ENCODE data around the gene MGAT3. TPM values are rescaled to one million over a fixed set of nuclear protein-coding genes. Genes with fewer than 3 reads are reported as not detected.
A peak's percentile ranks its signal among the peaks of the same experiment; 100 is the strongest.

The MGAT3 gene
- total RNA-seq, 1 experiment from 2014 or later, result 0.20 TPM

DNA sequence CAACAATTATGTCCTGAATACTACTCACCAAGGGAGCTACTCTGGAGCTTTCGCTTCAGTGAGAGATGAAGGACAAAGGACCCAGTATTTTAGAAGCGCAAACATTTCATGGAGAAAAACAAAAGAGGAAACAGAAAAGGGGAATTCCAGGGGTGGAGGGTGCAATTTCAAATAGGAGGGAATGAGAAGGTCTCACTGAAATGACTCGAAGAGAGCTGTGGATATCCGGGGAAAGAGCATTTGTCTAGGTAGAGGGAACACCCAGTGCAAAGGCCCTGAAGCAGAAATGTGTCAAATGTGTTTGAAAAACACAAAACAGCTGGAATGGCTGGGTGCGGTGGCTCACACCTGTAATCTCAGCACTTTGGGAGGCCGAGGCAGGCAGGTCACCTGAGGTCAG, 73.3 kb downstream of the MGAT3 start:
- TF ChIP-seq EGR1 (IDR thresholded peaks at IDR 0.05; ENCODE audit: low read depth), result no peak
- TF ChIP-seq YY1 (IDR thresholded peaks at IDR 0.05; ENCODE audit: extremely low read depth, insufficient replicate concordance, low read depth, low read length), result no peak
- TF ChIP-seq, protein P1, sequence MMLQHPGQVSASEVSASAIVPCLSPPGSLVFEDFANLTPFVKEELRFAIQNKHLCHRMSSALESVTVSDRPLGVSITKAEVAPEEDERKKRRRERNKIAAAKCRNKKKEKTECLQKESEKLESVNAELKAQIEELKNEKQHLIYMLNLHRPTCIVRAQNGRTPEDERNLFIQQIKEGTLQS (IDR thresholded peaks at IDR 0.05), result no peak
- no peak for TF ChIP-seq ZFX (IDR thresholded peaks at IDR 0.05)
- TF ChIP-seq TCF7L2 (IDR thresholded peaks at IDR 0.05; ENCODE audit: borderline replicate concordance, extremely low read depth, insufficient read depth, insufficient read length), result no peak
- TF ChIP-seq JUND (IDR thresholded peaks at IDR 0.05), result no peak
- TF ChIP-seq CBX3 (IDR thresholded peaks at IDR 0.05; ENCODE audit: low read depth), result no peak
- TF ChIP-seq ZNF274 (IDR thresholded peaks at IDR 0.05; ENCODE audit: low read depth, low read length), result no peak
- TF ChIP-seq, protein P2, sequence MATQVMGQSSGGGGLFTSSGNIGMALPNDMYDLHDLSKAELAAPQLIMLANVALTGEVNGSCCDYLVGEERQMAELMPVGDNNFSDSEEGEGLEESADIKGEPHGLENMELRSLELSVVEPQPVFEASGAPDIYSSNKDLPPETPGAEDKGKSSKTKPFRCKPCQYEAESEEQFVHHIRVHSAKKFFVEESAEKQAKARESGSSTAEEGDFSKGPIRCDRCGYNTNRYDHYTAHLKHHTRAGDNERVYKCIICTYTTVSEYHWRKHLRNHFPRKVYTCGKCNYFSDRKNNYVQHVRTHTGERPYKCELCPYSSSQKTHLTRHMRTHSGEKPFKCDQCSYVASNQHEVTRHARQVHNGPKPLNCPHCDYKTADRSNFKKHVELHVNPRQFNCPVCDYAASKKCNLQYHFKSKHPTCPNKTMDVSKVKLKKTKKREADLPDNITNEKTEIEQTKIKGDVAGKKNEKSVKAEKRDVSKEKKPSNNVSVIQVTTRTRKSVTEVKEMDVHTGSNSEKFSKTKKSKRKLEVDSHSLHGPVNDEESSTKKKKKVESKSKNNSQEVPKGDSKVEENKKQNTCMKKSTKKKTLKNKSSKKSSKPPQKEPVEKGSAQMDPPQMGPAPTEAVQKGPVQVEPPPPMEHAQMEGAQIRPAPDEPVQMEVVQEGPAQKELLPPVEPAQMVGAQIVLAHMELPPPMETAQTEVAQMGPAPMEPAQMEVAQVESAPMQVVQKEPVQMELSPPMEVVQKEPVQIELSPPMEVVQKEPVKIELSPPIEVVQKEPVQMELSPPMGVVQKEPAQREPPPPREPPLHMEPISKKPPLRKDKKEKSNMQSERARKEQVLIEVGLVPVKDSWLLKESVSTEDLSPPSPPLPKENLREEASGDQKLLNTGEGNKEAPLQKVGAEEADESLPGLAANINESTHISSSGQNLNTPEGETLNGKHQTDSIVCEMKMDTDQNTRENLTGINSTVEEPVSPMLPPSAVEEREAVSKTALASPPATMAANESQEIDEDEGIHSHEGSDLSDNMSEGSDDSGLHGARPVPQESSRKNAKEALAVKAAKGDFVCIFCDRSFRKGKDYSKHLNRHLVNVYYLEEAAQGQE (IDR thresholded peaks at IDR 0.05; ENCODE audit: low read depth), result no peak
- no peak for TF ChIP-seq FOSL1 (IDR thresholded peaks at IDR 0.05; ENCODE audit: low read depth)
- no peak for TF ChIP-seq CEBPB (IDR thresholded peaks at IDR 0.05; ENCODE audit: low read depth)
- TF ChIP-seq, protein P3, sequence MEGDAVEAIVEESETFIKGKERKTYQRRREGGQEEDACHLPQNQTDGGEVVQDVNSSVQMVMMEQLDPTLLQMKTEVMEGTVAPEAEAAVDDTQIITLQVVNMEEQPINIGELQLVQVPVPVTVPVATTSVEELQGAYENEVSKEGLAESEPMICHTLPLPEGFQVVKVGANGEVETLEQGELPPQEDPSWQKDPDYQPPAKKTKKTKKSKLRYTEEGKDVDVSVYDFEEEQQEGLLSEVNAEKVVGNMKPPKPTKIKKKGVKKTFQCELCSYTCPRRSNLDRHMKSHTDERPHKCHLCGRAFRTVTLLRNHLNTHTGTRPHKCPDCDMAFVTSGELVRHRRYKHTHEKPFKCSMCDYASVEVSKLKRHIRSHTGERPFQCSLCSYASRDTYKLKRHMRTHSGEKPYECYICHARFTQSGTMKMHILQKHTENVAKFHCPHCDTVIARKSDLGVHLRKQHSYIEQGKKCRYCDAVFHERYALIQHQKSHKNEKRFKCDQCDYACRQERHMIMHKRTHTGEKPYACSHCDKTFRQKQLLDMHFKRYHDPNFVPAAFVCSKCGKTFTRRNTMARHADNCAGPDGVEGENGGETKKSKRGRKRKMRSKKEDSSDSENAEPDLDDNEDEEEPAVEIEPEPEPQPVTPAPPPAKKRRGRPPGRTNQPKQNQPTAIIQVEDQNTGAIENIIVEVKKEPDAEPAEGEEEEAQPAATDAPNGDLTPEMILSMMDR (IDR thresholded peaks at IDR 0.05 in 2 of 3, conservative IDR thresholded peaks at IDR 0.05 in 1 of 3; ENCODE audit: borderline replicate concordance in 1 of 3, insufficient read depth in 1 of 3, low read depth in 2 of 3, low read length in 2 of 3), result no peak
- no peak for TF ChIP-seq RAD21 (IDR thresholded peaks at IDR 0.05; ENCODE audit: low read depth)
- TF ChIP-seq, protein P4, sequence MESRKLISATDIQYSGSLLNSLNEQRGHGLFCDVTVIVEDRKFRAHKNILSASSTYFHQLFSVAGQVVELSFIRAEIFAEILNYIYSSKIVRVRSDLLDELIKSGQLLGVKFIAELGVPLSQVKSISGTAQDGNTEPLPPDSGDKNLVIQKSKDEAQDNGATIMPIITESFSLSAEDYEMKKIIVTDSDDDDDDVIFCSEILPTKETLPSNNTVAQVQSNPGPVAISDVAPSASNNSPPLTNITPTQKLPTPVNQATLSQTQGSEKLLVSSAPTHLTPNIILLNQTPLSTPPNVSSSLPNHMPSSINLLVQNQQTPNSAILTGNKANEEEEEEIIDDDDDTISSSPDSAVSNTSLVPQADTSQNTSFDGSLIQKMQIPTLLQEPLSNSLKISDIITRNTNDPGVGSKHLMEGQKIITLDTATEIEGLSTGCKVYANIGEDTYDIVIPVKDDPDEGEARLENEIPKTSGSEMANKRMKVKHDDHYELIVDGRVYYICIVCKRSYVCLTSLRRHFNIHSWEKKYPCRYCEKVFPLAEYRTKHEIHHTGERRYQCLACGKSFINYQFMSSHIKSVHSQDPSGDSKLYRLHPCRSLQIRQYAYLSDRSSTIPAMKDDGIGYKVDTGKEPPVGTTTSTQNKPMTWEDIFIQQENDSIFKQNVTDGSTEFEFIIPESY (IDR thresholded peaks at IDR 0.05; ENCODE audit: extremely low read depth, insufficient replicate concordance, low read length), result no peak
- POLR2A ChIA-PET, result no interaction called here
- RAD21 ChIA-PET (ENCODE audit: low non-redundant PET in 1 of 2, low total read pairs in 2 of 2, uncharacterized antibody in 2 of 2, unreplicated experiment in 2 of 2), result no interaction called here
- H3K79me2 ChIP-seq (ENCODE audit: insufficient read depth, low read length), result peaks cover 52% of the 10 kb centered on the region
- intact Hi-C loops (cut with micrococcal nuclease), result loop anchor here (5.0 to 10.0 kb wide), 2 partner anchors 405 to 817 kb away; partner anchors contain the start of gene ADSL
- DNase-seq (ENCODE audit: low read depth, low spot score) (no peak), ATAC-seq (no peak)
- peaks cover 4 to 24% of the 10 kb centered on the region in 2 experiments; a peak in 3 of 4 replicates for H3K36me3 ChIP-seq (ENCODE audit: control insufficient read depth in 1 of 2, insufficient read depth in 2 of 2, low read length in 2 of 2)
- H3K4me1 ChIP-seq (ENCODE audit: control insufficient read depth in 1 of 2, insufficient read depth in 2 of 2, low read length in 2 of 2), result peaks cover 36 to 55% of the 10 kb centered on the region in 2 experiments
- H3K9ac ChIP-seq (ENCODE audit: low read length), result no peak overlapping the region
- no peaks in the 10 kb centered on the region for H3K9me3 ChIP-seq (ENCODE audit: control insufficient read depth in 1 of 2, insufficient read depth in 1 of 2, low read depth in 1 of 2, low read length in 2 of 2)
- H3K27ac ChIP-seq (ENCODE audit: low read depth, low read length), result peak overlapping the region; percentile 94; the same call in 1 of the 2 replicates
- H4K20me1 ChIP-seq (ENCODE audit: insufficient read depth), result peaks cover 10% of the 10 kb centered on the region; the same call in 1 of the 2 replicates
- H3K9me2 ChIP-seq (ENCODE audit: insufficient read depth), result no peaks in the 10 kb centered on the region
- H3K4me2 ChIP-seq (ENCODE audit: low read length), result no peak overlapping the region
- BruUV-seq (replicated peaks), result no TSS peak
- CTCF ChIA-PET, result interaction anchor here (1.5 to 2.8 kb wide), 4 partner anchors 10 to 395 kb away, joined by 5 to 86 read pairs (median 12); partner anchors contain the start of gene ATF4
- no peak overlapping the region for H2AFZ ChIP-seq (ENCODE audit: low read depth, low read length, poor library complexity, severe bottlenecking)
- no peak overlapping the region for H3K4me3 ChIP-seq (replicated peaks in 1 of 2; ENCODE audit: low read depth in 1 of 2, low read length in 2 of 2)
- no peaks in the 10 kb centered on the region for H3K27me3 ChIP-seq (ENCODE audit: insufficient read depth, low read length)

Measured in HCT116 (cell line).